ENCODE measurements around the gene PDGFA. TPM values are rescaled to one million over a fixed set of nuclear protein-coding genes. Genes with fewer than 3 reads are reported as not detected.
A peak's percentile ranks its signal among the peaks of the same experiment; 100 is the strongest.

Gene PDGFA
- total RNA-seq, 1 donor from 2014 or later = 37.2 TPM

DNA sequence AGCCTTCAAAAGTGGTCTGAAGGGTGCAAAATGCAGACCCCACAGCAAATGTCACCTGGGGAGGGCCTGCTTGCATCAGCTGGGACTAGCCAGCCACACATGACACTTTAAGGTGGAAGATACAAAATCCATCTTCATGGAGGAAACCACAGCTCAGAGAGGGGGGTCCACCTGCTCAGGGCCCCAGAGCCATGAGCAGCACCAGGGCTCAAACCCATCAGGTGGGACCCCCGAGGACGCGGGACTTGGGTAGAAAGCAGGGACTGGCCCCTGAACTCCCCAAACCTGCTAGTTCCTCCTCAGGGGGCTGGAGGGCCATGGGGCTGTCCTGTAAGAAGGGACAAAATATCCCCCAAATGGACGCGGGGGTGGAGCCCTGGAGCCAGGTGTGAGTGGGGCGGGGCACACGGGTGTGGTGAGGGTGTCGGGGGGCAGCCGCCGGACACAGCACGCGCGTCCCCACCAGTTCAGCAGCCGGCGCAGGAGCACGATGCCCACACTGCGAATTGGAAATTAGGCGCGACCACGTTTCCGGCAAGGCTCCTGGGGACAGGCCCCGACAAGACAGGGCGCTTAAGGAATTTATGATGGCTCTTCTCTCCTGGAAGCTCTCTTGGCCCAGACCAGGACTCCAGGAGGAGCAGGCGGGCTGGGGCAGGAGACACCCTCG lies 8.0 kb downstream of the PDGFA start:
- no peak for ATAC-seq
- DNase-seq (ENCODE audit: missing footprints) = peak; percentile 50
- intact Hi-C loops (cut with DNase I) = no loop called here

- peak; percentile 11 for DNase-seq (ENCODE audit: missing footprints)
- ATAC-seq = no peak
- intact Hi-C loops (cut with DNase I) = no loop called here
Observed at GRCh38 chr7:510782-511281, 8.8 kb downstream of the PDGFA start.

DNA sequence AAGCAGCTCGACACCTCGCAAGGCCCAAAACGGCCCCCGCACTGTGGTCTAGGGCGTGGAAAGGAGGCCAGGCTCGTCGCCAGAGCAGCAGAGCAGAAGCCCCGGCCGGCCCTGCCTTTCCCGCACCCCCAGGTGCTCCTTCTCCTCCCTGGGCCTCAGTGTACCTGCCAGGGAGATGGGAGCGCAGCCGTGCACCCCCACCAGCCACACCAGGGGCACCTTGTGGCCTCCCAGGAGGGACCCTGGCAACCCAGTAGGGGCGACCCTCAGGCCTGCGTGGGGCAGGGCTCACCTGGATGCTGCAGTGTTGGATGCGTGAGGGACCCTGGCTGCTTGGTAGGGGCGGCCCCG lies 9.5 kb downstream of the PDGFA start:
- DNase-seq (ENCODE audit: missing footprints) (no peak), ATAC-seq (no peak)
- intact Hi-C loops (cut with DNase I) = no loop called here

DNA sequence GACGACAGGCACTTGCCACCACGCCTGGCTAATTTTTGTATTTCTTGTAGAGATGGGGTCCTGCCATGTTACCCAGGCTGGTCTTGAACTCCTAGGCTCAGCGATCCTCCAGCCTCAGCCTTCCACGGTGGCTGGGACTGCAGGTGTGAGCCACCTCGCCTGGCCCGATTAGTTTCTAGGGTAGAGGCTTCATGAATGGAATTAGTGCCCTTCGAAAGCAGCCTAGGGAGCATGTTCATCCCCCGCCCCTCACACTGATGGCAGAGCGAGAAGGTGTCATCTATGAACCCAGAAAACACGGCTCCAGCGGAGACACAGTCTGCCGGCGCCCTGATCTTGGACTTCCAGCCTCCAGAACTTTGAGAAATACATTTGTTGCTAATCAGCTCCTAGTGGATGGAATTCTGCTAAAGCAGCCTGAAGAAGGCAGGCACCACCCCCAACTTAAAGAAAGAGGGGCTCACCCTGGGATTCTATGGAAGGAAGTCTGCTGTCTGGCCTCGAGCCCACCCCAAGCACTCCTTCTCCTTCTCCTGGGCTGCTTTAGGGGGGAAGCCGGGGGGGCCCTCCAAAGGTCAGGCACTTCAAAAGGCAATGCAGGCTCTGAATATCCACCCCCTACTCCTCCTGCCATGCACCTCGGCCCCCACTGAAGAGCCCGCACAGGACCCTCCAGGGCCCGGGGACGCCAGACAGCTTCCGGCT lies 10.1 kb downstream of the PDGFA start:
- DNase-seq (ENCODE audit: missing footprints) (peak; percentile 57), ATAC-seq (no peak)
- intact Hi-C loops (cut with DNase I) = no loop called here

GRCh38 chr7:508461-509170 lies 11.0 kb downstream of the PDGFA start:
- intact Hi-C loops (cut with DNase I) = no loop called here
- ATAC-seq = no peak
- peak; percentile 55 for DNase-seq (ENCODE audit: missing footprints)

DNA sequence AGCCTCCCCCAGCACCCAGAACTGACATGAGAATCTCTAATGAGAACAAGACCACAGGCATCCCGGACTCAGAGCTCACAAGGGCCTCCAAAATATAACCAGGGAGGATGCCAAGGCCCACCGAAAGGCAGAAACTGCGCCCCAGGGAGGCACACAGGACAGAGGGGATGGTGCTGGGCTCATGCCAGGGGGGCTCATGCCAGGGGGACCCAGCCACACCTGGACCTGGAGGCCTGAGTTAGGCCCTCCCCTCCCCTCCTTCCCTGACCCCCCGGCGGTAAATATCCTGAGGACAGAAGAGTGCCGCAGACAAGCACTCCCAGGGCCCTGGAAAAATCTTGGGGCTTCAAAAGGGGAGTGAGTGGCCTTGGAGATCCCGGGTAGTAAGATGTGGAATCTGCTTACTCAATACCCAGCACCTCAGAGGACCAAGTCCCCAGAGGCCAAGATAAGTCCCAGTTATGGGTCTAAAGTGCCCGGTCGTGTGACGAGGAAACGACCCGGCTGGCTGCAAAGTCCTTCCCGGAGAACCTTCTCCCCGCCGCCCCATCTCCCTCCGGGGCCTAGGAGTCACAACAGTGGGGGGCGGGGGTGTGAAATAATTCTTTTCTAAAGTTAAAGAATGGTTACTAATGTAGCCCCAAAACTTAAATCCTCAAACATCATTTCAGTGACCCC lies 11.9 kb downstream of the PDGFA start:
- intact Hi-C loops (cut with DNase I) = no loop called here
- DNase-seq (ENCODE audit: missing footprints) (peak; percentile 33), ATAC-seq (no peak)

- peak; percentile 41 for DNase-seq (ENCODE audit: missing footprints)
- intact Hi-C loops (cut with DNase I) = no loop called here
- ATAC-seq = no peak
Observed at GRCh38 chr7:506921-507622, 12.6 kb downstream of the PDGFA start.

DNA sequence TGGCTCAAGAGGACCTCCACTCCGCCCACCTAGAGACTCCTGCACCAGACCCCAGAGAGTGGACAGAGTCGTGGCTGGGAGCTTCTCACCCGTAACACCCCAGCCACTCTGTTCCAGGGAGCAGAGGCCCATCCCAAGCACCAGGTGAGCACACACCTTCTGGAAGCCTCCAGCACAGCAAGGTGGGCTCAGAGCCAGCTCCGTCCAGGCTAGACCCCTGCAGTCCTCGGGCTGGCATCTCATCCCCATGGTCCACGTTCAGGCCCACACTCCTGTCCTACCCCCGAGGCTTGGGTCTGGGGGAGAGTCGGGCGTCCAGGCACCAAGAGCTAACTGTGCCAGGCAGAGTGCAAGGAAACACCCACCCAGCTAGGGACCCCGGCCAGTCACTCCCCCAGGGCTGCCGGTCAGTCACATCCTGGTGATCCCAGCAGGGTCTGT lies 13.2 kb downstream of the PDGFA start:
- peak; percentile 47 for DNase-seq (ENCODE audit: missing footprints)
- ATAC-seq = no peak
- intact Hi-C loops (cut with DNase I) = no loop called here

- peak; percentile 20 for DNase-seq (ENCODE audit: missing footprints)
- intact Hi-C loops (cut with DNase I) = no loop called here
- ATAC-seq = no peak
Observed at GRCh38 chr7:505171-505570, 14.5 kb downstream of the PDGFA start.

- peak; percentile 11 for ATAC-seq
- DNase-seq (ENCODE audit: missing footprints) = peak; percentile 61
- intact Hi-C loops (cut with DNase I) = no loop called here
Observed at GRCh38 chr7:504221-505111, 15.2 kb downstream of the PDGFA start.

DNA sequence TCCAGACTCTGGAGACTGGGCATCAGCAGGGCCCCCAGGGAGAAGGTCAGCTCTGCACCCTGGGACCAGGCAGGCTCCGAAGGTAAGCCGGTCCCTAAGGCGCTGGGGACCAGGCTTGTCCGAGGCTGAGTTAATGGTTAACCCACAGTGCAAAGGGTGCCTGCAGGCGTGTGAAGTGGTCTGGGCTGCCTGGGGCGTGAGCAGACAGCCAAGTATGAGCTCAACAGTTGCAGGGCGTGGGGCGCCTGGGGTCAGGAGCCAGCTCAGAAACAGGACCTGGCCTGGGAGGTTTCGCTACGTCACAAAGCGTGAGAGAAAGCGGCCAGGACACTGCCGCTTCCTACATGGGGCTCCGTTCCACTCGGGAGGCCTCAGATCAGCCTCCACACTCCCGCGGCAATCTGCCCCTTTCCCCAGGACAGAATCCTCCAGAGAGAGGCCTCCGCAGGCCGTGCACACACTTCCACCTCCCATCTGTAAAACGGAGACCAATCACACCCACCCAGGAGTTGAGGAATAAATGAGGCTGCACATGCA lies 16.0 kb downstream of the PDGFA start:
- ATAC-seq (peak; percentile 55), DNase-seq (ENCODE audit: missing footprints) (peak; percentile 75)
- intact Hi-C loops (cut with DNase I) = no loop called here

DNA sequence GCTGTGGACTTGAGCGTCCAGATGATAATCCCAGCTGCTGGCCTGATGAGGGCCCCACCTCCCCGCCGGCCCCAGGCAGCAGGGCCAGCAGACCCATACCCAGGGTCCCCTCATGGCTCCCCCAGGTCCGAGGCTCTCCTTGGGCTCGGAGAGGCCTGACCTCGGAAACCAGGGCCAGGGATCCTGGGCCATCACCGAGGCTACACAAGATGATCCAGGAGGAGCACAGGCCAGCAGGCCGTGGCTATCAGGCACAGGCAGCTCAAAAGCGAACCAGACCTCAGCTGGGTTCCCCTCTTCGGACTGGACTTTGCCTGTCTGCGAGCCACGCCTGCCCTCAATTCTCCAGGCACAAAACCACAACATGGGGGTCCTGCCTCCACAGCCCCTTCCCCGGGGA lies 17.4 kb downstream of the PDGFA start:
- DNase-seq (ENCODE audit: missing footprints) = peak; percentile 26
- ATAC-seq = no peak
- intact Hi-C loops (cut with DNase I) = no loop called here

GRCh38 chr7:501526-501925 lies 18.1 kb downstream of the PDGFA start:
- peak; percentile 69 for DNase-seq (ENCODE audit: missing footprints)
- ATAC-seq = no peak
- intact Hi-C loops (cut with DNase I) = no loop called here

DNA sequence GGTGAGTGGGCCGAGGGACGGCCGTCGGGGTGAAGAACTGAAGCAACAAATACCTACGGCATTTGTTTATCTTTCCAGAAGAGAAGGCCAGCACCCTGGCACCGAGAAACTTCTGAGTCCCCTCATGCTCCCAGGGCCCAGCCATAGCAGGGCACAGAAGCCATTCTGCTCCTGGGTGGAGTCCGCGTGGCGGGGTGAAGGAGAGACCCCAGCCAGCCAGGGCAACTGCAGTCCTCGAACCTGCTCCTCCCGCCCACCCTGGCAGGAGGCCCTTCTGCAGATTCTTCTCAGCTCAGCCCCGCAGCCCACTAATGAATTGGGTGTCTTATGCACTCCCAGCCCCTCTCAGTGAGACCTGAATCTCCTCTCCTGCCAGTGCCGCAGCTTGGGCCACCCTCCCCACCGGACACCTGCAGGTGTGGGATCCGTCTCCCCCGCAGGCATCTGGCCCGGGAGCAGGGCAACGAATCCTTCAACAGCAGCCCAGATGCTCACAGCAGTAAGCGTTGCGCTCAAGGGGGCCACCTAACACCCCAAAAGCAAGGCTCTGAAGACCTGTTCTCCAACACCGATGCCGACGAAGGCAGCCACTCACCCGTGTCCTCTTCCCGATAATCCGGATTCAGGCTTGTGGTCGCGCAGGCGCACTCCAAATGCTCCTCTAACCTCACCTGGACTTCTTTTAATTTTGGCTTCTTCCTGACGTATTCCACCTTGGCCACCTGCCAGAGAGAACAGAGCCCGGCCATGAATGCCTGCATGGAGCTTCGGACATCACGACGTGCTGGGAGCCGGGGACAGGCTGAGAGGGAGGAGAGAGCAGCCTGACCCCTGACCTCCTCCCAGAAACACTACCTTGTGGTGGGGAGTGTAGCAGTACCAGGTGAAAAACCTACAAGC lies 18.9 kb downstream of the PDGFA start:
- peak; percentile 57 for DNase-seq (ENCODE audit: missing footprints)
- intact Hi-C loops (cut with DNase I) = no loop called here
- no peak for ATAC-seq

GRCh38 chr7:499853-500485 lies 19.7 kb downstream of the PDGFA start:
- DNase-seq (ENCODE audit: missing footprints) (peak; percentile 37), ATAC-seq (no peak)
- intact Hi-C loops (cut with DNase I) = no loop called here

All from Right ventricle myocardium inferior (tissue), 1 donor.